Pulmonary artery endothelial cell (primary cell): ENCODE measurements around the gene TRAPPC2B. TPM values are rescaled to one million over a fixed set of nuclear protein-coding genes. Genes with fewer than 3 reads are reported as not detected.
"Not testable (repeated sequence)": the region's sequence is repeated elsewhere in the genome, so short reads cannot be mapped to it uniquely, and the experiment has no call there.

Source experiments
- DNase-seq: peaks from one replicate; pipeline ENCODE4 v3.0.0-alpha.2; 2011; ENCODE audit warnings: low read depth, low spot score
- total RNA-seq: library from RNA; depleted of rRNA; stranded (reverse); fragments of >200 nt; gene quantifications from 2 replicates; pipeline ENCODE4 v1.2.3, GENCODE V29; 2014

Gene TRAPPC2B
- total RNA-seq, 1 donor from 2014 or later = 10.2 TPM

GRCh38 chr19:57374179-57374578 lies 10.8 kb downstream of the TRAPPC2B start:
- DNase-seq = no peak

- not testable (repeated sequence) for DNase-seq
Measured at GRCh38 chr19:57374647-57375046, 11.3 kb downstream of the TRAPPC2B start.

GRCh38 chr19:57376151-57376550 lies 12.8 kb downstream of the TRAPPC2B start:
- no peak for DNase-seq

GRCh38 chr19:57377498-57378146 lies 14.3 kb downstream of the TRAPPC2B start:
- no peak for DNase-seq

GRCh38 chr19:57380923-57381322 lies 17.6 kb downstream of the TRAPPC2B start:
- DNase-seq = no peak

- no peak for DNase-seq
Measured at GRCh38 chr19:57382806-57383488, 19.6 kb downstream of the TRAPPC2B start.

DNA sequence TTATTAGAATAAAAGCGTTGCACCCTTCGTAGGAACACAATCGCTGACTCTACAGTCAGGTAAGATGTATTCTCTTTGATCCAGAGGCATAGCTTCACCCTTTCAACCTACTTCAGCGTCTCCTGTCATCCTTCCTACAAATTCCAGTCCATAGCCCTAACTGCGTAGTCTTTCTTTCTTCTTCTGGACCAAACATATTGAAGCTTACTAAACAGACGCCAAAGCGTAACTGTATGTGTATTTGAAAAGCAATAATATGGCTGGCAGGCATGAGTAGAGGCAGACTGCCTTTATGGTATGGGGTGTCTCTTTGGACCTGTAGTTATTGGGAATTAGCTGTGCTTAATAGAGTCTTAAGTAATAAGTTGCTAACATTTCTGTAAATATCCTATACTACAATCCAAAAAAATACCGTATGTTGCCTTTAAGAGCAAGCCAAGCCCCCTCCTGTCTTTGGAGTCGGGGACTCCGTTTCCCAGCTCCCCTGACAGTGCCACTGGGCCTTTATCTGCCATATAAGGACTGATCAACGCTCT lies 25.9 kb downstream of the TRAPPC2B start:
- no peak for DNase-seq

- peak; percentile 98 for DNase-seq
Measured at GRCh38 chr19:57389730-57390598, 26.6 kb downstream of the TRAPPC2B start, which contains the start of gene ZNF548. TSS of gene ZNF548 (plus strand) at chr19:57389854. CDS start at chr19:57390100, 246 bp downstream.

- no peak for DNase-seq
Measured at GRCh38 chr19:57395710-57396109, 32.4 kb downstream of the TRAPPC2B start.

DNA sequence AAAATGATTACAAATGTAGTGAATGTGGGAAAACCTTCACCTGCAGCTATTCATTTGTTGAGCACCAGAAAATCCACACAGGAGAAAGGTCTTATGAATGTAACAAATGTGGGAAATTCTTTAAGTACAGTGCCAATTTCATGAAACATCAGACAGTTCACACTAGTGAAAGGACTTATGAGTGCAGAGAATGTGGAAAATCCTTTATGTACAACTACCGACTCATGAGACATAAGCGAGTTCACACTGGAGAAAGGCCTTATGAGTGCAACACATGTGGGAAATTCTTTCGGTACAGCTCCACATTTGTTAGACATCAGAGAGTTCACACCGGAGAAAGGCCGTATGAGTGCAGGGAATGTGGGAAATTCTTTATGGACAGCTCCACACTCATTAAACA lies 35.5 kb downstream of the TRAPPC2B start:
- DNase-seq = no peak

GRCh38 chr19:57403737-57404563 lies 40.6 kb downstream of the TRAPPC2B start:
- no peak for DNase-seq

GRCh38 chr19:57406516-57407123 lies 43.3 kb downstream of the TRAPPC2B start:
- DNase-seq = no peak

DNA sequence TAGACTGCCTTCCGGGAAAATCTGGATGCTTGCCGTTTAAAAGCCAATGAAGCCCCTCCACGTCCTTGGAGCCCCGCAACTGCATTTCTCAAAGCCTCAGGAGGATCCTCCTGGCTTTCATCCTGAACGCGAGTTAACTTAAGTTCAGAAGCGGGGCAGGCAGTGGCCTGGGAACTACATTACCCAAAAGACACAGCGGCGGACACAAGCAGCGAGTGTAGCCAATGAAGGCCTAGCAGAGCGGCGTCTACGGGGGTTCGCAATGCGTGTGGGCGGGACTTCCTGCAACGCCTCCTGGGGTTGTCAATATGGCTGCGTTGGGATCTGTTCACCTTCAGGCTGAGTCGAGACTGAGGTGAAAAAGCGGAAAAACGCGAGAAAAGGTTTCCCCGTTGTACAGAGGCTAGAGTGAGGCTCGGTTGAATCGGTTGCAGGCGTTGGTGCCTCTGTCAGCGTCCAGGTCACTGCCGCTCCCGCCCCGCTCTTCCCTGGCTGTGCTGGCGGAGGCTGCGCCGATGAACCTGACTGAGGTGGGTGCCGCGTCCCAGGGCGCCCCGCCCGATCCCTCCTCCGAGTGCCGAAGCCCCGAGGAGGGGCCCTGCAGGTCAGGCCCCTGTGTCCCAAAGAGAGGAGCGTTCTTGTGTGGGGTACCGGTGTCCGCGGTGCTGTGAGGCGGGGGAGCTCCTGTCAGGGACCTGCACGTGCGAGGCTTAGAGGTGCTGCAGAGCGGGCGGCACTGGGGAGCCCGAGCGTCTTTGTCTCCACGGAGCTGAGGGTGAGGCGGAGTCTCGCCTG lies 47.7 kb downstream of the TRAPPC2B start, which contains the start of gene ZNF17:
TSS of gene ZNF17 (plus strand) at position 285 of the 795 bp plus-strand sequence. CDS start 2,455 bp downstream, outside the sequence.
- peak; percentile 81 for DNase-seq

Other genes starting within 250 kb of the TRAPPC2B start
- not detected in 2 replicates for gene USP29, start 243.6 kb upstream of the TRAPPC2B start, total RNA-seq
- not detected in 2 replicates for gene ZIM3, start 218.3 kb upstream of the TRAPPC2B start, total RNA-seq
- gene DUXA, start 196.1 kb upstream of the TRAPPC2B start, total RNA-seq = not detected in 2 replicates
- gene ZNF264, start 172.1 kb upstream of the TRAPPC2B start, total RNA-seq = 24.9 and 38.9 TPM in 2 replicates
- 0.42 and 0.86 TPM in 2 replicates for gene AURKC, start 132.5 kb upstream of the TRAPPC2B start, total RNA-seq
- gene ZNF805, start 122.9 kb upstream of the TRAPPC2B start, total RNA-seq = 20.8 and 30.2 TPM in 2 replicates
- 49.6 and 66.0 TPM in 2 replicates for gene ZNF460, start 83.1 kb upstream of the TRAPPC2B start, total RNA-seq
- 9.6 and 10.7 TPM in 2 replicates for gene ZNF543, start 43.1 kb upstream of the TRAPPC2B start, total RNA-seq
- gene ZNF304, start 12.3 kb upstream of the TRAPPC2B start, total RNA-seq = 9.5 and 11.0 TPM in 2 replicates
- 2.0 and 2.9 TPM in 2 replicates for gene ZNF547, start within 50 bp of the TRAPPC2B start, total RNA-seq
- 14.2 and 16.6 TPM in 2 replicates for gene ZNF548, start 26.3 kb downstream of the TRAPPC2B start, total RNA-seq
- 10.0 and 10.1 TPM in 2 replicates for gene ZNF17, start 47.6 kb downstream of the TRAPPC2B start, total RNA-seq
- gene ZNF749, start 71.8 kb downstream of the TRAPPC2B start, total RNA-seq = 12.2 and 14.9 TPM in 2 replicates
- gene VN1R1, start 93.6 kb downstream of the TRAPPC2B start, total RNA-seq = 0.20 and 0.35 TPM in 2 replicates
- 14.1 and 25.7 TPM in 2 replicates for gene ZNF772, start 114.0 kb downstream of the TRAPPC2B start, total RNA-seq
- 8.6 and 13.6 TPM in 2 replicates for gene ZNF419, start 124.2 kb downstream of the TRAPPC2B start, total RNA-seq
- 10.2 and 10.6 TPM in 2 replicates for gene ZNF773, start 136.4 kb downstream of the TRAPPC2B start, total RNA-seq
- 4.2 and 5.6 TPM in 2 replicates for gene ZNF549, start 163.8 kb downstream of the TRAPPC2B start, total RNA-seq
- 5.3 and 6.3 TPM in 2 replicates for gene ZNF550, start 196.3 kb downstream of the TRAPPC2B start, total RNA-seq
- 4.4 and 5.4 TPM in 2 replicates for gene ZNF416, start 215.4 kb downstream of the TRAPPC2B start, total RNA-seq
- 2.8 and 6.5 TPM in 2 replicates for gene ZIK1, start 220.6 kb downstream of the TRAPPC2B start, total RNA-seq
- 5.0 and 5.7 TPM in 2 replicates for gene ZNF530, start 236.3 kb downstream of the TRAPPC2B start, total RNA-seq